OCI-LY3 (cell line): ENCODE results near the gene HAPLN2.

ENCODE experiments used
- H2AFZ ChIP-seq: fragments of 200-600, 300-600 bp; shearing (Covaris generic); 2 replicates; pipeline ENCODE4 v1.6.0; 2014; ENCODE audit warnings: antibody characterized with exemption, low read depth, low read length
- H3K27ac ChIP-seq: fragments of 200-600, 300-600 bp; sonication (generic); 2 replicates; pipeline ENCODE4 v1.5.1; 2014; ENCODE audit warnings: mild to moderate bottlenecking, low read length, moderate library complexity, mixed read lengths
- H3K27me3 ChIP-seq: fragments of 200-600, 300-600 bp; sonication (generic); 2 replicates; pipeline ENCODE4 v1.6.1; 2014; ENCODE audit warnings: low read depth, low read length, mixed read lengths
- H3K36me3 ChIP-seq: fragments of 200-600, 300-600 bp; sonication (generic); replicated peaks from 2 replicates; pipeline ENCODE3; 2014; ENCODE audit warnings: low read depth, low read length, mixed read lengths
- H3K4me1 ChIP-seq: fragments of 300-600, 200-600 bp; sonication (generic); 2 replicates; pipeline ENCODE4 v1.6.1; 2014; ENCODE audit warnings: low read length, mixed read lengths
- H3K4me2 ChIP-seq: fragments of 200-600, 300-600 bp; sonication (generic); 2 replicates; pipeline ENCODE4 v1.6.1; 2014; ENCODE audit warnings: low read length, mixed read lengths
- H3K4me3 ChIP-seq: fragments of 300-600, 200-600 bp; sonication (generic); 2 replicates; pipeline ENCODE4 v1.5.1; 2014; ENCODE audit warnings: antibody characterized with exemption, mild to moderate bottlenecking, low read length, moderate library complexity
- H3K79me2 ChIP-seq: fragments of 300-600, 200-600 bp; shearing (Covaris generic); 2 replicates; pipeline ENCODE4 v1.6.1; 2014; ENCODE audit warnings: mild to moderate bottlenecking, low read length, mixed read lengths
- H3K9ac ChIP-seq: fragments of 300-600, 200-600 bp; shearing (Covaris generic); 2 replicates; pipeline ENCODE4 v1.6.0; 2014; ENCODE audit warnings: mild to moderate bottlenecking, low read length, moderate library complexity
- H3K9me3 ChIP-seq: fragments of 200-600, 300-600 bp; shearing (Covaris generic); 2 replicates; pipeline ENCODE4 v1.6.1; 2014; ENCODE audit warnings: low read length, mixed read lengths; ENCODE audit not compliant: insufficient read depth
- H4K20me1 ChIP-seq: fragments of 200-600, 300-600 bp; sonication (generic); 2 replicates; pipeline ENCODE4 v1.6.1; 2016; ENCODE audit warnings: low read length, mixed read lengths; ENCODE audit not compliant: insufficient read depth
- CTCF ChIP-seq: fragments of 200-600, 300-600 bp; sonication (generic); IDR thresholded peaks from 2 replicates; pipeline ENCODE4 v1.5.1; 2014; ENCODE audit warnings: antibody characterized with exemption, low read length, low read depth
- EZH2phosphoT487 ChIP-seq: fragments of 200-600 bp; shearing (Covaris generic); IDR thresholded peaks from 2 replicates; pipeline ENCODE4 v1.6.1; 2018; ENCODE audit warnings: antibody characterized with exemption, mixed run types, low read depth

Gene HAPLN2

GRCh38 chr1:156599811-156600210, 19.4 kb upstream of the HAPLN2 start:
- Histone ChIP-seq H3K9ac (no peak overlapping the region), H4K20me1 (no peaks in the 10 kb centered on the region), H3K4me2 (peak overlapping the region; percentile 72), H3K27me3 (no peaks in the 10 kb centered on the region), H3K36me3 (peaks cover 41% of the 10 kb centered on the region), H3K4me3 (peak overlapping the region; percentile 80; the same call in 1 of the 2 replicates), H3K9me3 (no peaks in the 10 kb centered on the region), H3K4me1 (peaks cover 24% of the 10 kb centered on the region), H3K79me2 (peaks cover 43% of the 10 kb centered on the region), H2AFZ (no peak overlapping the region), H3K27ac (no peak overlapping the region; the same call in 1 of the 2 replicates)
- TF ChIP-seq EZH2phosphoT487 (no peak), CTCF (no peak; the same call in 1 of the 2 replicates)

- Histone ChIP-seq H3K79me2 (peaks cover 43% of the 10 kb centered on the region), H3K4me2 (peak overlapping the region; percentile 72), H3K36me3 (peaks cover 33% of the 10 kb centered on the region), H4K20me1 (no peaks in the 10 kb centered on the region), H3K4me1 (peaks cover 24% of the 10 kb centered on the region), H3K9me3 (no peaks in the 10 kb centered on the region), H2AFZ (no peak overlapping the region), H3K9ac (peak overlapping the region; percentile 83), H3K27me3 (no peaks in the 10 kb centered on the region), H3K4me3 (peak overlapping the region; percentile 80), H3K27ac (peak overlapping the region; percentile 60)
- TF ChIP-seq EZH2phosphoT487: no peak
- no peak for TF ChIP-seq CTCF
Measured at GRCh38 chr1:156600733-156601121, 18.5 kb upstream of the HAPLN2 start.

DNA sequence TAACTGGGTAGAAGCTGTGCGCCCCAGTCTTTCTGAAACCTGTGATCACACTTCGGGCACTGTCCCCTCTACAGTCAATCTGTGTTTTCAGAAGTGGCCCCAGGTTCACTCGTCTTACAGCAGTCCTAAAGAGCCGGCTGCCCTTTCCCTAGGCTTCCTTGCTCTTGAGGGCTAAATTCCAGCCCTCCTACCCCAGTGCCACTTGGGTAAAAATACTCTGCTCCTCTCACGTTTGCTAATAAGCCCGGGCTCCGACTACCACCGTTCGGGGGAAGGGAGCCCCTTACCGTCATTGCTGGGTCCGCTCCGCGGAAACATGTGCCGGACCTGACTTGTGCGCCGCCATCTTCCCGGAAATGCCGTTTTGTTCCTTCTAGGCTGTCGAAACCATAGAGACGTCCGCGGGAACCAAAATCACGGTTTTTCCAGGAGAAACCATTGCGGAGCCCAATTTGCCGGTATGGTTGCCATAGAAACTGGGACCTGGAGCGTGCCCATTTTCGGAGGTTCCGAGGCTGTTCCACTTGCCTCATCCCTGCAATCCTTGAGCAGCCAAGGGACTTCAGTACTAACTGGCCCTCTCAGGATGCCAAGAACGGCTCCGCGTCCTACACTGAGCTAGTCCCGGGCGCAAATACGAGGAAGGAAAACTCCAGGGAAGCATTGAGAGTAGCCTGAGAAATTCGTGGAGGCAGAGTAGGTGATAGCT, 17.9 kb upstream of the HAPLN2 start, which contains the start of gene GPATCH4:
TSS of gene GPATCH4 (minus strand) at position 358 of the 709 bp plus-strand sequence.
- Histone ChIP-seq H3K79me2 (peaks cover 43% of the 10 kb centered on the region), H3K4me2 (peak within 1 kb of the TSS; percentile 72), H4K20me1 (no peaks in the 10 kb centered on the region), H3K9ac (peak within 1 kb of the TSS; percentile 83), H3K4me1 (peaks cover 24% of the 10 kb centered on the region), H3K4me3 (peak within 1 kb of the TSS; percentile 80), H3K27me3 (no peaks in the 10 kb centered on the region), H3K27ac (peak within 1 kb of the TSS; percentile 60), H2AFZ (peak within 1 kb of the TSS; percentile 89), H3K36me3 (peaks cover 28% of the 10 kb centered on the region), H3K9me3 (no peaks in the 10 kb centered on the region)
- no peak for TF ChIP-seq EZH2phosphoT487
- no peak for TF ChIP-seq CTCF

- Histone ChIP-seq H2AFZ (peak overlapping the region; percentile 89), H3K9ac (peak overlapping the region; percentile 83), H3K79me2 (peaks cover 43% of the 10 kb centered on the region), H3K9me3 (no peaks in the 10 kb centered on the region), H3K4me2 (peak overlapping the region; percentile 72), H4K20me1 (no peaks in the 10 kb centered on the region), H3K27me3 (no peaks in the 10 kb centered on the region), H3K4me1 (peaks cover 25% of the 10 kb centered on the region), H3K36me3 (peaks cover 22% of the 10 kb centered on the region), H3K27ac (peak overlapping the region; percentile 60), H3K4me3 (peak overlapping the region; percentile 80)
- TF ChIP-seq EZH2phosphoT487 (no peak), CTCF (no peak)
Measured at GRCh38 chr1:156601892-156602291, 17.3 kb upstream of the HAPLN2 start.
